IPS DF 19.7 (cell line): ENCODE measurements around the gene TMEM132E.

ENCODE experiments used
- DNase-seq: peaks from one replicate; pipeline ENCODE4 v3.0.0-alpha.2; 2013; ENCODE audit warnings: low read depth, low spot score

TMEM132E gene

DNA sequence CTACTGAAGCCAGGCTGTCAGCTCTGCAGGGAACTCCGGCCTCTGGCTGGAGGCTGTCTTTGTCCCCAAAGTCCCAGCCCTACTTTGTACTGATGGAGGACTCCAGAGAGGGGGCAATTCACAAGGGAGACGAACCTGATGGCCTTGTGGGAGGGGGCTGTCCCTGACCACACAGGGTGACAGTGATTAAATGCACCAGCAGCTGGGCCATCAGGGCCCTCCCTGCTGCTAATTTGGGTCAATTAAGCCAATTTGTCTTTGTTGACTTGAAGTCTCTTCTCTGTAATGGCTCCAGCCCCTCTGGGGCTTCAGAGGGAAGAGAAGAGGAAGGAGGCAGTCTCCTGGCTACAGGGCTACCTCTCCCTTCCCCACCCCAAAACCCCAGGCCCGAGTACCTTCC lies 22.0 kb downstream of the TMEM132E start:
- DNase-seq, result no peak

DNA sequence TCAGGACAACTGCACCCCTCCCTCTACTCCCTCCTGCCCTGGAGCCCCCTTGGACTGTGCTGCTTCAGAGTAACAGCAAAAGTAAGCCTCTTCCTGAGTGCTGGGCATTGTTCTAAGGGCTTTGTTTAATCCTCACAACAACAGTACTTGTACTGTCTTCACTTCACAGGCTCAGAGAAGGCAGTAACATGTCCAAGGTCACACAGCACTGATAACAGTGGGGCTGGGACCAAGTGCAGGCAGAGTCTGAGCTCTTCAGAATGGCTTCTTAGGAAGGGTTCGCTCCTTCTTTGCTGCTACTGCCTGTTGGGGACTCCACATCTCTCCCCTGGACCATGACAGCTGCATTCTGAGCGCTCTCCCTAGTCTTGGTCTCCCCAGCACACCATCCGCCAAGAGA lies 24.6 kb downstream of the TMEM132E start:
- no peak for DNase-seq

DNA sequence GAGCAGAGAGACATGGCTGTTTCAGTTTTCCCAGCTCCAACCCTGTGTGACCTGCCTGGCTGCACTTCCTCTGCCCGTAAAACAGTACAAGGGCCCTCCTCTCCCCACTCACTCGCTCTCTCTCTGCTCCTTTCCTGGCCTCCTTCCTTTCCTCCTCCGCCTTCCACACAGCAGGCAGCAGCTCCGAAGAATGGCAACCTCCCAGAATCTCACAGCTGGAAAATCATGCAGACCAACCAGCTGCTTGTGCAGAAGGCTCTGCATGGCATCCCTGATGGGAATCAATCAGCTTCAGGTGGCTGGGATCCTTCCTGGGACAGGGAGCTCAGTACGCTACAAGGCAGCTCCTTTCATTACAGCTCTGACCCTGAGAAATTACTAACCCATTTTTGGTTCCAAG lies 27.4 kb downstream of the TMEM132E start:
- DNase-seq, result no peak

DNA sequence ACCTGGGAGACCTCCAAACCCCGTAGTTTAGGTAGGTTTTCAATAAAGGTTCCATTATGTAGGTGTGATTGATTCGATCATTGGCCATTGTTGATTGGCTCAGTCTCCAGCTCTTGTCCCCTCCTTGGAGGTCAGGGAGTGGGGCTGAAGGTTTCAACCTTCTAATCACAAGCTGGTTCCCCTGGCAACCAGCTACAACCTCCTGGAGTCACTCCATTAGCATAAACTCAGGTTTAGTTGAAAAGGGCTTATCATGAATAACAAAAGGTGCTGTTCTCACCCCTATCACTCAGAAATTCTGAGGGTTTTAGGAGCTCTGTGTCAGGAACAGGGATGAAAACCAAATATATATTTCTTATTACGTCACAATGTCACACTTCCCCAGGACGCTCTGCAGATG lies 28.5 kb downstream of the TMEM132E start:
- peak; percentile 72 for DNase-seq

DNA sequence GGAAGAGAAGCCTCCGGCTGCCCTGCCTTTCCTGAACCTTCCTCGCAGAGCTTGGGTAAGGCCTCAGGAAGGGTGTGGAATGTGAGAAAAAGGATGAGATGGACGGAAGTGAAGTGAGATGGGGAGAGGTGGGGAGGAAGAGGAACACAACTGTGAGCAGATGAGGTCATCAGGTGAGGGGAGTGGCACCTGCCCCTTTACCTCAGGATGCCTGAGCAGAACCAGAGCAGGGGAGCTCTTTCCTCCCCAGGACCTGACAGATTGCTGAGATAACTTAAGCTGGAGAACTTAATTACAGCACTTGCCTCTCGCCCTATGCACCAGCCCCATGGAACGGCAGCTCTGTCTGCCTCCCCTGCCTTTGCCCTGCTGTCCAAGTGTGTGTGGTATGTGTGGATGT lies 29.8 kb downstream of the TMEM132E start:
- no peak for DNase-seq

DNA sequence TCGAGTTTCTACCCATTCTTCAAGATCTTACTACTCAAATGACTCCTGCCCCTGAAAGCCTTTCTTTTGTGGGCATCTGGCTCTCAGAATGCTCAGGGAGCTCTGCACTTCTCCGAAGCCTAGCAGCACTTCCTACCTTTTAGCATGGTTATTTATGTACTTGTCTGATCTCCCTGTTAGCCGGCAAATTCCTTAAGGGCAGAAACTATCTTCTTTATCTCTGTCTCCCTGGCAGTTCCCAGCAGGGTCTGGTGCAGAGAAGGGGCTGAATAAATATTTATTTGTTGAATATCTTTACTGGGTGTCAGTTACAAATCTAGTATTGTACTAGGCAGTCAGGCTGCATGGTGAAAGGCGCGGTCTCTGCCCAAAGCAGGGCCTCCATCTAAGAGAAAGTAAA lies 30.7 kb downstream of the TMEM132E start:
- DNase-seq, result no peak

DNA sequence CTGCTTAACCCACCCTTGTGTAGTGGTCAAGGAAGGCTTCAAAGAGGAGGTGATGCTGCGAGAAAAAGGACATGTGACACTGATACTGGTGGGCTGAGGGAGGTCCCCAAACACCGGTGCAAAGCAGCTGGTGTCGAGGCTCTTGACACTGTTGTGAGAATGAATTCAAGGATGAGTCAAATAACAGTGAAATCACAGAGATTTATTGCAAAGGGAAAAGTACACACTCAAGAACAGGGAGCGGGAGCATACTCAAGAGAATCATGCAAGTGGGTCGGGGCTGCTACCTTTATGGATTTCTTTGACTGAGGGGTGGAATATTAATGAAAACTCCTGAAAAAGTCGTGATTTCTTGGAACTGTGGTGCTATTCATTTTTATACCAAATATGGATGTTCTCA lies 31.1 kb downstream of the TMEM132E start:
- no peak for DNase-seq

DNA sequence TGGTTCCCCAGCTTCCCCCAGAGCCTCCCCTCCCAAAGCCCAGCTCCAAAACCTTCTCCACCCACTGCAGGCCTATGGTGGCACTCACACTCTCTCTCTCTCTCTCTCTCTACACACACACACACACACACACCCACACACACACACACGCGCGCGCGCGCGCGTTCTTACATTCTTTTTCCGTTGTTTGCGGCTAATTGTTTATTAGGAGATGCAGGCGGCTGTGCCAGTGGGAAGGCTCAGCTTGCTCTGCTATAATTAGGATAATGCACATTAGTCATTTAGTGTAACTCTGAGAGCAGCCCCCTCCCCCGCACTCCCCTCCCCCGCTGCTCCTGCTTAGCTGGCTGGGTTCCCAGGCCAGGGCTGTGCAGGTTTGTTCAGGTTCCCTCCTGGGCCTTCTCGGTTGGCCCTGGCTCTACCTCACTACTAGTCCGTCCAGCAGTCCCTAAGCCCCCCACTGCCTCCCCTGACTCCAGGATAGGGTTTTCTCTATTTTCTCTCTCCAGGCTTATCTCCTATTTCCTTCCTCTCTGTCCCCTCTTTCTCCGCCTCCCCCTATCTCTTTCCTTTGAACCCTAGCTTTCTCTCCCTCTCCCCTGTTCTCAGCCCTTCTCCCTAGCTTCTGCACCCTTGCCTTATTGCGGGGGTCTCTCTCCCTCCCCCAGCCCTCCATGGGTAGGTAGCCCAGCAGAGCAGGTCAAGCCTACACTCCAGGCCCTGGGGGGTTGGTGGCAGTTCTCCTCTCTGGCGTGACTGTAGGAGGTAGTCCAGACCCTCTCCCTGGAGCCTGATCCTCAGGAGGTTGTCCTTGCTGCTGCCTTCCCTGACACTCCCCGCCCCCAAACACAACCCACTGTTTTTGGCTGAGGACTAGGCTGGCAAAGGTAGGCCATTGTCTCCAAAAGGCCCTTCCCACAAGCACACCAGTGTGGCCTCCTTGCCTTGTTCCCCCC lies 34.0 kb downstream of the TMEM132E start:
- DNase-seq, result no peak

DNA sequence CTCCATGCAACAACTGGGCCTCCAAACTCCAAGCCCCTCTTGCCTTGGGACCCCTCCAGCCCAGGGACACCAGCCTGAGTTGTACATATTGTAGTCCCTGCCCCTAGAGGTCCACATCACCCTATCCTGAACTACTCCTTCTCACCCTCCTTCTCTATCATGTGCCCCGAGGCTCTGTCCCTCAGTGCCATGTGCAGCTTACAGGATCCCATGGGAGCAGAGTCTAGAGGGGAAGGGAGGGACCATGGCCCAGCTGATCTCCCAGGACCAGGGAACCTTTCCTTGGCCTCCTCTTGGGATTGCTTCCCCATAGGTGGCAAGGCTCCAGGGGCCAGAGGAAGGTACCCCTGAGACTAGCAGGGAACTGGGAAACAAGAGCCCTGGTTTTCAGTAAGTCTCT lies 35.3 kb downstream of the TMEM132E start:
- no peak for DNase-seq

DNA sequence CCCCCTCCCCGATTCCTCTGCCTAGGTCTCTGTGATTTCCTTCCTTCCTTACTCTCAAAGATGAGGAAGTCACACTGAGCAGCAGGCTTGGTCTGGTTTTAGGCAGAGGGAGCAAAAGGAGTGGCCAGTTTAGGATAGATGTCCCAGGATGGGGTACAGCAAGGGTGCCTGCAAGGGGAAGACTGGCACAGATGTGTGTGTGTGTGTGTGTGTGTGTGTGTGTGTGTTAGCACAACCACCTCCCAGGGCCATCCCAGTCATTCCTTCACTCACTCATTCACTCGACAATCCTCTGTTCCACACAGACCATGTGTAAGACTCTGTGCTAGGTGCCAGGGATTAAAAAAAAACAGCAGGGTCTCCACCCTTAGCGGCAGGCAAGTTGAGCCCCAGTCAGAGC lies 35.9 kb downstream of the TMEM132E start:
- no peak for DNase-seq

DNA sequence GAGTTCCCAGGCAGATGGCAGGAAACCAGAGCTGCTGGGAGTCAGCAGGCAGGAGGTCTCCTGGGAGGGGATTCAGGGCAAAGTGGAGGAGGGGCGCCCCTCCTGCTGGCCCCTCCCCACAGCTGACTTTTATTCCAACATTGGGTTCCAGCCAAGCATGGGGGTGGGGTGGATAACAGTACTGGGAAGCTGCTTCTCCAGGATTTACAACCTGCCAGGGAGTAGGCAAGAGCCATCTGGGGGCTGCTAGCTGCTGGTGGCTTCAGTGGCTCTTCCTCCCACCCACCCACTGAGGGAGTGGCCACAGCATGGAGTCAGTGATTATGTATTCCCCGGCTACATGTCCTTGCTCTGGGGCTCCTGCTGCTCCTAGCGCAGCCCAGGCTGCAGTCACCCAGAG lies 36.8 kb downstream of the TMEM132E start:
- no peak for DNase-seq

DNA sequence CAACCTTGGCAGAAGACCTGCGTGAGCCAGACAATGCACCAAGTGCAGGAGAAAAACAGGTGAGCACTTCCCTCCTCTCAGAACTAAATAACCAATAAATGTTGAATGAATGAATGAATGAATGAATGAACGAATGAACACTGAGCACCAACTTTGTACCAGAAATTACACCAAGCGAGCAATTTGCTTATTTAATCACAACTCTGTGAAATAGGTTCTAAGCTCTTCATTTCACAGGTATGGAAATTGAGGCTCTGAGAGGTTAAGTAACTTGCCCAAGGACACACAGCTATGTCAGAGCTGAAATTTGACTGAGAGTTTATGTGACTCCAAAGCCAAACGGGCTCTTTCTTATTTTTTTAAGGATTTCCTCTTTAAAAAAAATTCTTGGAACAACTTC lies 38.0 kb downstream of the TMEM132E start:
- DNase-seq, result no peak

DNA sequence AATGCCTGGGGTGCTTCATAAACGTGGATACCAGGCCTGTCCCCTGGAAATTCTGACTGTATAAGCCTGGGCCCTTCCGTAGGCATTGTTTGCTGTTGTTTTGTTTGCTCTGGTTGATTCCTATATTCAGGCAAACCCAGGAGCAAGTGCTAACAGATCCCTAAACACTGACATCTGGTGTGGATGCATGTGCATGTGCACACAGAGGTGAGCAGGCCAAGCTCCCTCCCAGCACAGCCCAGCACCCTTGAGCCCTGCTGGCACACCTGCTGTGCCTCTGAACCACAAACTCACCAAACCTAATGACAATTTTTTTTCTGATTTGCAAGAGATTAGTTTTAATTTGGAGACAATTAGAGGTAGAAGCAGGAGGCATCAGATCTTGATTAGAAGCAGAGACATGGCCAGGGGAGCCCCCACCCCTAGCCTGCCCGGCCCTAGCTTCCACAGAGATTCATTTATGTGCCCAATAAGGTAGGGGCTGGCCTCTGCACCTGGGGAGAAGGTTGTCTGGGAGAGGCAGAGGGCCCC lies 40.4 kb downstream of the TMEM132E start:
- no peak for DNase-seq

DNA sequence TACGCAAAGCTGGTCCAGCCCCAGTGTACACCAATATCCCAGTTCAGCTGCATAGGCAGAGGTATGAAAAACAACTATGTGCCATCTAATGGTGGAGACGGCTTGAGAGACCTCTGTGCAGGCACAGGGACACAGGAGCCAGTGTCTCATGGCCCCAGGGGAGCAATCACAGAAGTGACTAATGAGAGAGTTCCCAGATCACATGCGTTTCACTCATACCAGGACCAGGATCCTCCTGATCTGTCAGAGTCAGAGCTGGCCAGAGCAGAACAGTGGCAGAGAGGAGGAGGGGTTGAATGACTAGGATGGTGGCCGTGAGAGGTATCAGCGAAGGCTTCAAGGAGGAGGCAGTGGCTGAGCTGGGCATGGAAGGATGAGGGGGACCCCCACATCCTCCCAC lies 41.1 kb downstream of the TMEM132E start:
- DNase-seq, result no peak

DNA sequence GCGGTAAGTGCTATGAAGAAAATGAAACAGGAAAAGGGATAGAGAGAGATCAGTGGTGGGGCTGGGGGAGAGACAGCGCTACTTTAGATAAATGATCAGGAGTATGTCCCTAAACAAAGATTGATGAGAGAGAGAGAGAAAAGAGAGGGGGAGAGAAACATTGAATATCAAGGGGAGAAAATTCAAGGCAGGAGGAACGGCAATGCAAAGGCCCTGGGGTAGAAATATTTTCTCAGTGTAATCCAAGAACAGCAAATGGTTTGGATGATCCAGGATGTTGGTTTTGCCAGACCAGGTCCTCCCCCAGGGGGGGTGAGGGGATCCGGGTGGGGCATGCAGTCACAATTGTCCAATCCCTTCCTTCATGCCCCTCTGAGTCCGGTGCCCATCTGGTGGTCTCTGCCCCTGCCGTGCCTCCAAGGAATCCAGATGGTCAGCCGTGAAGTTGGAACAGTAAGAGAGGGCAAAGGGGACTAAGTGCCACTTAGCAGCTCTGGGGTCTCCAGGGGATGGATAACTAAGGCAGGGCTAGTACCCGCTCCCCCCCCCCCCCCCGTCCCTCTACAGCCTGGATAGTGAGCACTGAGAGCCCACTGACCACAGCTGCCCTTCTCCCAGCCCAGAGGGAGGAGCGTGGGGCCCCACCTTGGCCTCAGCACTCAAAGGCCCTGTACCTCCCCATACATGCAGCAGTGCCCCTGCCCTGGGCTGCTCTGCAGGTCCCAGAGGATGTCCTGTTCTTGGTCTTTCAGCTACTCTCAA lies 43.7 kb downstream of the TMEM132E start:
- DNase-seq, result no peak

DNA sequence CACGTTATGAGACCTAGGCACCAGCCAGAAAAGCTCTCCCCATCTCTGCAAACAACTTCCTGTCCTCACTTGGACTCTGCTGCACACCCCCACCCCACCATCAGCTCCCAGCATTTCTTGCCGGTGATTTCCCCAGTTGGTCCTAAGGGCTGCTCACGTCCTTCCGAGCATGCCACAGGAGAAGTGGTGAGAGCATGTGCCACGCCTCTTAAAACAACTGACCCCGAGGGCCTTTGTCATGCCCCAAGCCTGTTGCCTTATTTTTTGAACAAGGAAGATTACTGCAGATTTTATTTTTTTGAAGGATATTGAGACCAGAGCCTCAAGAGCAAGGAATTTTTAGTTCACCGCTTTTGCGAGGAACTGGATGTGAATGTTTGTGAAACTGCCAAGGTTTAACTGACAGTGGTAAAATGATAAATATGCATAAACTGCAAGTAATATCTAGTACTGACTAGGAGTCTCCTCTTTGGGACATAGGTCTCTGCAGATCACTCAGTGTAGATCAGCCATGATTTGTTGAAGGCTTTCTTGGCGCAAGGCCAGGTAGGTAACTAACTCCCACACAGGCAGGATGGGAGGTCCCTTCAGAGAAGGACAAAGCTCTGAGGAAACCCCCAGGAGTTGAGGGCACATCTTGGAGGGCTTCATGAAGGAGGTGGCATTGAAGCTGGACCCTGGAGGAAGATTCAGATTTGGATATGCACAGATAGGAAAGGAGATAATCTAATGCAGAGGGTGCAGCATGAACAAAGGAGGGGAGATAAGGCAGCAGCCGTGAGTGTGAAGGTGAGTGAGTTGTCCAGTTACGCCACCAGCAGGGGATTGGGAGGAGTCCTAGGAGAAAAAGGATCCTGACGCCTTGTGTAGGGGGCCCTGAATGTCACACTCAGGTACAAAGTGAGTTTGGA lies 44.7 kb downstream of the TMEM132E start:
- no peak for DNase-seq

DNA sequence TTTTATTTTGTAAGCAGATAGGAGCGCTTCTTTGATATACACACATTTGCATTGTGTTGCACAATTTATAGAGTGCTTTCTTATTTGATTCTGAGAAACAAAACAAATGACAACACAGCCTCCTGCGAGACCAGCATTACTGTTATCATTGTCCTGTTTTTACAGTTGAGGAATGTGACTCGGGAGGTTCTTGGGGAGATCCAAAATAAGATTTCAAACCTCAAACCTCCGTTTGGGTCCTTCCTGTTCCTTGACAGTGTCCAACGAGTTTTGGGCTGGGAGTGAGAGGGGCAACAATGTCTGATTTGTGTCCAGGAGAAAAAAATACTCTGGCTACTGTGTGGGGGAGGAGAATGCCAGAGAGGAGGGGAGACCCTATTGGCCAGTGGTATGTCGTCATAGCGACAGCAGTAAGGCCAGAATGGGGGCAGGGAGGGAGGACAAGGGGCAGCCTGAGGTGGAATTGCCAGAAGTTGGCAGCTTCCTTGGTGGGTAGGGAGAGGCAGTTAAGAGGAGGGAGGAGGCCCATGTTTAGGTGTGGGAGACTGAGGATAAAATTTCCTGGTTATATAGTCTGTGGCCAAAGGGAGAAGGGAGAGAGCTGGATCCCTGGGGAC lies 45.5 kb downstream of the TMEM132E start:
- DNase-seq, result no peak

DNA sequence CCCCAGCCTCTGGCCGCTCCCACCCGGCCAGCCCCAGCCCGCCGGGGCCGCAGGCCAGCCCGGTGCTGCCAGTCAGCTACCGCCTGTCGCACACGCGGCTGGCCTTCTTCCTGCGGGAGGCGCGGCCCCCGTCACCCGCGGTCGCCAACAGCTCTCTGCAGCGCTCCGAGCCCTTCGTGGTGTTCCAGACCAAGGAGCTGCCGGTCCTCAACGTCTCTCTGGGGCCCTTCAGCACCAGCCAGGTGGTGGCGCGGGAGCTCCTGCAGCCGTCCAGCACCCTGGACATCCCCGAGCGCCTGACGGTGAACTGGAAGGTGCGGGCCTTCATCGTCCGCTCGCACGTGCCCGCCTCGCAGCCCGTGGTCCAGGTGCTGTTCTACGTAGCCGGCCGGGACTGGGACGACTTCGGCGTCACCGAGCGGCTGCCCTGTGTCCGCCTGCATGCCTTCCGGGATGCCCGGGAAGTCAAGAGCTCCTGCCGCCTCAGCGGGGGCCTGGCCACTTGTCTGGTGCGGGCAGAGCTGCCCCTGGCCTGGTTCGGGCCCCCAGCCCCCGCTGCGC lies 46.8 kb downstream of the TMEM132E start:
- DNase-seq, result no peak

DNA sequence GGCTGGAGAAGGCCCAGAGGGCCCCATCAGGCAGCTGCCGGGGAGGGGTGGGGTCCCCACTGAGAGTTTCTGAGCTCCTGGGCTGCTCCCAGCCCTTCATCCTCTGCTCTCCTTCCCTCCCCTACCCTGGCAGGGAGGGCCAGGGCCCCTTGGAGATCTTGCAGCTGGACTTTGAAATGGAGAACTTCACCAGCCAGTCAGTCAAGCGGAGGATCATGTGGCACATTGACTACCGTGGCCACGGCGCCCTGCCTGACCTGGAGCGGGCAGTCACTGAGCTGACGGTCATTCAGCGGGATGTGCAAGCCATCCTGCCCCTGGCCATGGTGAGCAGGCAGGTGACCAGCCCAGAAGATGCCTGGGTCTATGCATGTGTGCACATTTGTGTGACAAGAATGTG lies 49.5 kb downstream of the TMEM132E start:
- no peak for DNase-seq

DNA sequence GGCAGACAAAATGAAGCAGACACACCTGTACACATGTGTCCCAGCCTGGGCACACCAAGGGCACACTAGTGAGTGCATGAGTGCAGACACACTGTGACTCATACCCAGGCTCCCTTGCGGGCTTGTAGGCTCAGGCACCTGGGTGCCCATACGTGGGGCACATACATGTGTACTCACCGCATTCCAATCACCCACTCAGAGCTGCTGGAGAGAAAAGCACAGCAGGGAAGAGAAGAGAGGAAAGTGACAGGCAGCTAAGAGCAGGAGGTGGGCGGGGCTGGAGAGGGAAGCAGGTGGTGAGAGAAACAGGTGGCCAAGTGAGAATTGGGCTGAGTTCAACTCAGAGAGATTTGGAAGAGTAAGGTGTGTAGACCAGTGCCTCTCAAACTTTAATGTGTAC lies 54.0 kb downstream of the TMEM132E start:
- no peak for DNase-seq

DNA sequence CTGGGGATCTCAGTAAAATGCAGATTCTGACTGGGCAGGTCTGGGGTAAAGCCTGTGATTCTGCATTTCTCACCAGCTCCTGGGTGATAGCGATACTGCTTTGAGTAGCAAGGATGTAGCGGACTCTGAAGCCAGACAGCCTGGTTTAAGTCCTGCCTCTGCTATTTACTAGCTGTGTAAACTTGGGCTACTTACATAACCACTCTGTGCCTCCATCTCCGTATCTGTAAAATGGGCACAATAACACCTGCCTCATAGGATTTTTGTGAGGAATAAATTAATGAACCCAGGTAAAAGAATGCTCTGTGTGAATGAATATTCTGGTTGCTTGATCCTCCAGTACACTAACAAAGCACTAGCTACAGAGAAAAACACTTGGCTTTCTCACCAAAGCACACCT lies 54.4 kb downstream of the TMEM132E start:
- no peak for DNase-seq
